GM18870 (cell line): ENCODE data around the gene ANXA2.
A peak's percentile ranks its signal among the peaks of the same experiment; 100 is the strongest.

Experiments used
- ATAC-seq: cut with Tn5 transposase; IDR thresholded peaks from one replicate; pipeline ENCODE4 v1.9.1; 2021; ENCODE audit warnings: moderate library complexity; ENCODE audit not compliant: unreplicated experiment

Gene ANXA2

DNA sequence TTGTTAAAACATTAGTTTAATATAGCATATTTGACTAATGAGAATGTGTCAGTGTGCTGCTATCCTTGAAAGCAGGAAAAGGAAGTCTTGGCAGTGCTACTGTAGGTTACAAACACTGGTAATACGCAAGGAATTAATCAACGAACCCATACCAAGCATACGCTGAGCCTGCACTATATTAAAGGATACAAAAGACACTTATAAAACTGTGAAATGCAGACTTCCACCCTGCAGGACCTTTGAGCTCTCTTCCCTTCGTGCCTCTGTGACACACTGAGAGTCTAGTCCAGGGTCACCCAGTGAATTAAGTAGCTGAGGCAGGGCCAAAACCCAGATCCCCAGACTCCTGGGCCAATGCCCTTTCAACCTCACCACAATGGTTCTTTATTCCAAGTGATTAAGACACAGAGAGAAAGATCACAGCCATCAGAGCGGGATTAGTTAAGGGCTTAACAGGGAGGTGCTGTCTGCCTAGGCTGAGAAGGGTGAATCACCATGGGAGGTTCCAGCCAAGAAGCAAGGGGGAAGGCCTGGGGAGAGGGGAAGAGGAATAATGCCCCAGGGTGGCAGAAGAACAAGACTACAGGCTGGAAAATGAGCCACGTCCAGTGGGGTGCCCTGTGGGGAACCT lies 6.8 kb downstream of the ANXA2 start:
- no peak for ATAC-seq

GRCh38 chr15:60390231-60390630 lies 7.6 kb downstream of the ANXA2 start:
- no peak for ATAC-seq

GRCh38 chr15:60389261-60390077 lies 8.3 kb downstream of the ANXA2 start:
- ATAC-seq = peak; percentile 78

DNA sequence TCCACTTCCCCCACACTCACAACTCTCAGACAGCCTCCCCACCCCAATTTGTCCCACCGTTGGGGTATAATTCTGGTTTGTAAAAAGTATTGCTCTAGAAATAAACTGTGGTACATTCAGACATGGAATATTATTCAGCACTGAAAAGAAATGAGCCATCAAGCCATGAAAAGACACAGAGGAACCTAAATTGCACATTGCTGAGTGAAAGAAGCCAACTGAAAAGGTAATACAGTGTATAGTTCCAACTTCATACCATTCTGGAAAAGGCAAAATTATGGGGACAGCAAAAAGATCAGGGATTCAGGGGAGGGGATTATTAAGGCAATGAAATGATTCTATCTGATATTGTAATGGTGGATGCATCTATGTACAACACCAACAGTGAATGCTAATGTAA lies 10.5 kb downstream of the ANXA2 start:
- no peak for ATAC-seq

DNA sequence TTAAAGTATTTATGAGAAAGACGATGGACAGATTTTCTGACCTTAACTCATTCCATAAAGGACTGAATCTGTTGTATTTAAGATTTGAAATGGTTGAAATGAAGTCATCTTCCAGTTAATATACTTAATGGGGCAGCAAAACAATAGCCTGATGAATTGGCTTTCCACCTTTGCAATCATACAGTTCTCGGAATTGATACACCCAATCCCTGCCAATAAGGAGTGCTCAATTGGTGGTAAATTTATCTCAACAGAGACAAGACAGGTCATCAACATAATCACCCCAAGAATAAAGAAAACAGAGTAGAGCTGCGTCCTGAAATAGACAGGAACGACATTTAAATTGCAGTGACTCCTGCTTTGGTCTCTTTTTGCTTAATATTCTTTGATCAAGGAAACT lies 11.2 kb downstream of the ANXA2 start:
- no peak for ATAC-seq

DNA sequence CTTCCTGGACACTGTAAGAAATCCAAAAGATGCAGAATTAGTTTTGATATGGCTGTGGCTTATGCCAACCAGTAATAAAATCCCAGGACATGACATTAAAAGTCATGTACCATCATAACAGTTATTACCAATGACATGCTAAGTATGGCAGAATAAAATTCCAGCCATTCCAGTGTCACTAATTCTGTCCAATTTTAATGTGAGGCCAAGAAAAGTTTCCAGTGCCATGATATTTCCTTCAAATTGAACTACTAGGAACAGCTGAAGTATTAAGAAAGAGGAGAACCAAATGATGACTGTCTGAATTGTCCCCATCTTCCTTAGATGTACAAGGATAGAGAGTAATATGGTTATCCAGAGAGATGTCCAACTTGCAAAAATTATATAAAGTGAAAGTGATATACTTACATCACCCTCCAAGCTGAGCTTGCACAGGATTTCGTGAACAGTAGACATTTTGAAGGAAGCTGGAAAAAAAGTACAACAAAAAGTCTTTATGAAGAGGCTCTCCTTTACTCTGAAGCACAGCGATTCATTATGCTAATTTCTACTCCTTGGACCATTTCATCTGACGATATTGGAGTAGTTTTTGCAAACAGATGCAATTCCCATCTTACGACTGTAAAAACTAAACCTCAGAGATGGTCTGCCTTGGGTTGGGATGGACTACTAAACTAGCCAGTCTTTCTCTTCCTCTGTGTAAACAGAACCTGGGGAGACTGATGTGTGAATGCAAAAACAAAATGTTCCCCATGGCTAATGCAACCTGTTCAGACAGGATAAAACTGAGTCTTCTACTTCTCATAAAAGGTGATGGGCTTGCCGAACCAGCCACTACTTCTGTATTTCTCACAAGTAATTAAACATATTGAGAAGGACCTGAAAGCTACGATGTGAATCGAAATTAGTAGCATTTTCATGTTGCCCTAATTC lies 11.9 kb downstream of the ANXA2 start:
- ATAC-seq = no peak

- ATAC-seq = no peak
These were observed 13.2 kb downstream of the ANXA2 start for GRCh38 chr15:60384526-60385126.

- ATAC-seq = no peak
These were observed 13.7 kb downstream of the ANXA2 start for GRCh38 chr15:60384053-60384452.

- ATAC-seq = no peak
These were observed 14.8 kb downstream of the ANXA2 start for GRCh38 chr15:60382773-60383674.

GRCh38 chr15:60381148-60381788 lies 16.5 kb downstream of the ANXA2 start:
- no peak for ATAC-seq

DNA sequence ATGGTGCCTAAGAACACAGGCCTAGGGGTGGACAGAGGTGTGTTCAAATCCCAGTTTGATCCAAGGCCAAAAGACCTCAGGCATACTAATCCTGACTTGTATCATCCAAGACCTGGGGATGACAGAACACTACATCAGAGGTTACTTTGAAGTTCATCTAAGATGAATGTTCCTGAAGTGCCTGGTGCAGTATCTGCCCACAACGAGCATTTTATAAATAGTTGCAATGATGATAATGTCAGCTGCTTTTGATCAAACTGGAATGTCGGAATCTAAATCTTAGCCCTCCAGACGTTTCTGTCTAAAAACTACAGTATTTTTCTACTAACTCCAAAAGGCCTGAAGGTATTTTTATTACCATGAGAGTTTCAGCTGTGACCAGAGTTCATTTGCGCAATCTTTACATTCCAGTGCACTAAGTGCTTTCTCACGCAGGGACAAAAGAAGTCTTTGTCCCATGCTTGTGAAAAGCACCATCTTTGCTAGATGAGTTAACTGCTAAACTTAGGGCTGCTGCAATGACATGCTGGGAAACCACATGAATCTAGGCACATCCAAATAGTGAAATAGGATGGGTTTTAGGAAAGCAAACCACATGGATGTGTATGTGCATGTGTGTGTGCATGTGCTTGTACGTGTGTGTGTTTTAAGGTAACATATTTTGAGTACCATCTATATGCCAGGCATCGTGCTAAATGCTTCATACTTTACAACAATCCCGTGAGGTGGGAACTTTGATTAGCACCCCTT lies 18.1 kb downstream of the ANXA2 start:
- ATAC-seq = no peak

- ATAC-seq = no peak
These were observed 18.6 kb downstream of the ANXA2 start for GRCh38 chr15:60379185-60379524.

- no peak for ATAC-seq
These were observed 21.1 kb downstream of the ANXA2 start for GRCh38 chr15:60376677-60377095.

DNA sequence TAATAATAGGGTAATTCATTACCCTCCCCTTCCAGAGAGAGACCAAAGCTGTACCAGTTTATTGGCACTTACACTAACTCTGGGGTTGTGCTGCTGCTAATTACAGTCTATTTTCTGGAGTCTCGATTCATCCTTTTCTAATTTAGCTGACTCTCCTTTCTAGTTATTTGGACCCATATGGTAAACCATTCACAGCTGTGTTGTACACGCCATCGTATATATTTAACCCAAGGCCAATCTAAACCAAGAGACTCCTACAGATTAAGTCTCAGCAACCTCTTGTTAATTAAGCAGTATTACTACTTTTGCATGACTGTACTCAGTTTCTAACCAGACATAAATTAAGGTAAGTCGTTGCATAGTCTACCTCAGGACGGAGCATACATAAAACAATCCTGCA lies 22.5 kb downstream of the ANXA2 start:
- ATAC-seq = no peak

GRCh38 chr15:60374628-60375081 lies 23.1 kb downstream of the ANXA2 start:
- no peak for ATAC-seq

- no peak for ATAC-seq
These were observed 23.6 kb downstream of the ANXA2 start for GRCh38 chr15:60374209-60374608.

DNA sequence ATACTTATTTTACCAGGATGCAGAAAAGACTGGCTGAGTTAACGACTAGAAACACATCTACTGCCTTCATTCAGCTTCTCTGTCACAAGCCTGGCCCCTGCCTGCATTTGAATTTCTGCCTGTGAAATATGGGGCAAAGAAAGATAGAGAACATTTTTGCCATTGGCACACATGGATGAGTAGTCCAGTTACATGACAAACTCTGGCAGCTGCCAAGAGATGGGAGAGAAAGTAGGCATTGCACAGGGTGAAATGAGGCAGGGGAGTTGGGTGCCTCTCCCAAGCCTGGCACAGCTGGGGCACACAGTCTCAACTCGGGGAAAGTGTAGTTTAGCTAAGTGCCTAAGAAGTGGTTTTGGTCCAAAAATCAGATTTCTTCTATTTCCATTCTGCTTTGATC lies 24.0 kb downstream of the ANXA2 start:
- no peak for ATAC-seq

GRCh38 chr15:60373327-60373726 lies 24.5 kb downstream of the ANXA2 start:
- ATAC-seq = no peak

DNA sequence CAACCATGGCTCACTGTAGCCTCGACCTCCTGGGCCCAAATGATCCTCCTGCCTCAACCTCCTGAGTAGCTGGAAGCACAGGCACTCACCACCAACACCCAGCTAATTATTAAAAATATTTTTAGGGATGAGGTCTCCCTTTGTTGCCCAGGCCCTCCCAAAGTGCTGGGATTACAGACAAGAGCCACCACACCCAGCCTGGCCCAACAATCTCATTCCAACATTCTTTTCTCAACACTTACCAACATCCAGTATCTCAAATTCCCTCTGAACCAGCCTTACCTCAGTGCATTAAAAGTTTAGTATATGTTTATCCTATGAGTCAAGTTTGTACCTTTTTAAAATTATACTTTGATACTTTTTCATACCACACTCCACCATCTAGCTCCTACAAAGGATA lies 25.0 kb downstream of the ANXA2 start:
- ATAC-seq = no peak
